ENCODE data around the gene USP6NL. TPM values are rescaled to one million over a fixed set of nuclear protein-coding genes. Genes with fewer than 3 reads are reported as not detected.
"Not testable (repeated sequence)": the region's sequence is repeated elsewhere in the genome, so short reads cannot be mapped to it uniquely, and the experiment has no call there.

Gene USP6NL
- total and polyA plus RNA-seq, 3 donors from 2014 or later, result 50.4 to 64.9 (median 56.1) TPM

GRCh38 chr10:11439523-11440053 is 171.9 kb downstream of the USP6NL start:
- TF ChIP-seq POLR2A (IDR thresholded peaks at IDR 0.05) (no peak), CTCF (IDR thresholded peaks at IDR 0.05) (no peak)
- H3K4me3 ChIP-seq, result no peak overlapping the region
- 92 to 93% methylated on average over 13 of the region's 13 CpGs for WGBS, 2 donors

GRCh38 chr10:11437391-11438142 is 173.9 kb downstream of the USP6NL start:
- Histone ChIP-seq H3K27ac (no peak overlapping the region), H3K36me3 (ENCODE audit: low read depth, missing control alignments) (no peaks in the 10 kb centered on the region), H3K4me1 (no peaks in the 10 kb centered on the region), H3K9me3 (no peaks in the 10 kb centered on the region), H3K27me3 (no peaks in the 10 kb centered on the region), H3K4me3 (no peak overlapping the region)
- intact Hi-C loops (cut with DNase I; ENCODE audit: low total_unique reads), result no loop called here
- no peak for DNase-seq
- WGBS, 2 donors, result 78 to 86% methylated on average over 8 to 26 of the region's 26 CpGs
- TF ChIP-seq CTCF (IDR thresholded peaks at IDR 0.05) (no peak), POLR2A (IDR thresholded peaks at IDR 0.05) (no peak)

More at GRCh38 chr10:11439523-11440053, 171.9 kb downstream of the USP6NL start:
- Histone ChIP-seq H3K27me3 (no peaks in the 10 kb centered on the region), H3K4me1 (no peaks in the 10 kb centered on the region), H3K9me3 (no peaks in the 10 kb centered on the region), H3K27ac (no peak overlapping the region), H3K36me3 (ENCODE audit: low read depth, missing control alignments) (no peaks in the 10 kb centered on the region)
- no peak for DNase-seq
- intact Hi-C loops (cut with DNase I; ENCODE audit: low total_unique reads), result no loop called here

- DNase-seq; H3K27ac ChIP-seq; H3K27me3 ChIP-seq; H3K36me3 ChIP-seq (ENCODE audit: low read depth, missing control alignments); H3K4me3 ChIP-seq; H3K4me1 ChIP-seq; intact Hi-C loops (cut with DNase I; ENCODE audit: low total_unique reads); H3K9me3 ChIP-seq: not testable (repeated sequence)
- WGBS, 2 donors, result 93 to 97% methylated on average over 13 of the region's 13 CpGs
Observed at GRCh38 chr10:11436445-11436844, 175.0 kb downstream of the USP6NL start.

GRCh38 chr10:11435581-11435981 is 175.9 kb downstream of the USP6NL start:
- Histone ChIP-seq H3K36me3 (ENCODE audit: low read depth, missing control alignments) (no peaks in the 10 kb centered on the region), H3K27ac (no peak overlapping the region), H3K4me3 (no peak overlapping the region), H3K4me1 (no peaks in the 10 kb centered on the region), H3K9me3 (no peaks in the 10 kb centered on the region), H3K27me3 (no peaks in the 10 kb centered on the region)
- 69 to 78% methylated on average over 9 of the region's 9 CpGs for WGBS, 2 donors
- TF ChIP-seq POLR2A (IDR thresholded peaks at IDR 0.05) (no peak), CTCF (IDR thresholded peaks at IDR 0.05) (no peak)
- no peak for DNase-seq
- intact Hi-C loops (cut with DNase I; ENCODE audit: low total_unique reads), result no loop called here

- Histone ChIP-seq H3K36me3 (ENCODE audit: low read depth, missing control alignments) (no peaks in the 10 kb centered on the region), H3K9me3 (no peaks in the 10 kb centered on the region), H3K27ac (no peak overlapping the region), H3K4me3 (no peak overlapping the region), H3K4me1 (no peaks in the 10 kb centered on the region), H3K27me3 (no peaks in the 10 kb centered on the region)
- DNase-seq, result no peak
- no peak for TF ChIP-seq POLR2A (IDR thresholded peaks at IDR 0.05)
- TF ChIP-seq CTCF (IDR thresholded peaks at IDR 0.05), result no peak
- WGBS, 2 donors, result 59 to 68% methylated on average over 2 of the region's 2 CpGs
- intact Hi-C loops (cut with DNase I; ENCODE audit: low total_unique reads), result no loop called here
Observed at GRCh38 chr10:11434324-11434723, 177.1 kb downstream of the USP6NL start.

Data from testis (tissue), 3 donors.